Measurements from ENCODE around the gene FAM167B.
A peak's percentile ranks its signal among the peaks of the same experiment; 100 is the strongest.
"Not testable (repeated sequence)": the region's sequence is repeated elsewhere in the genome, so short reads cannot be mapped to it uniquely, and the experiment has no call there.

Gene FAM167B

DNA sequence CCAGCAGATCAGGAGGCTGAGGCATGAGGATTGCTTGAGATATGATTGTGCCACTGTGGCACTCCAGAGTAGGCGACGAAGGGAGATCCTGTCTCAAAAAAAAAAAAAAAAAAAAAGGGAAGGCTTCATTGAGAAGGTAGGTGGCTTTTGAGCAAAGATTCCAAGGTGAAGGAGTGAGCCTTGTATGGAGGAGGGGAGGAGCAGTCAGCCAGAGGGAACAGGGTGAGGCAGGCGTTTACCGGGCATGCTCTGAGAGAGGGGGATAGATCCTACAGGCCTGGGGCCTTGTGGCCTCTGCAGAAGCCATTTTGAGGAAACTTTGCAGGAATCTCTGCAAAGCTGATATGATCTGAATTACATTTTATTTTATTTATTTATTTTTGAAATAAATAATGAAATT, 39.7 kb downstream of the FAM167B start:
- DNase-seq (ENCODE audit: low read depth): no peak
- no peak overlapping the region for H3K4me3 ChIP-seq (ENCODE audit: low read depth, low read length)
- TF ChIP-seq, protein P1, sequence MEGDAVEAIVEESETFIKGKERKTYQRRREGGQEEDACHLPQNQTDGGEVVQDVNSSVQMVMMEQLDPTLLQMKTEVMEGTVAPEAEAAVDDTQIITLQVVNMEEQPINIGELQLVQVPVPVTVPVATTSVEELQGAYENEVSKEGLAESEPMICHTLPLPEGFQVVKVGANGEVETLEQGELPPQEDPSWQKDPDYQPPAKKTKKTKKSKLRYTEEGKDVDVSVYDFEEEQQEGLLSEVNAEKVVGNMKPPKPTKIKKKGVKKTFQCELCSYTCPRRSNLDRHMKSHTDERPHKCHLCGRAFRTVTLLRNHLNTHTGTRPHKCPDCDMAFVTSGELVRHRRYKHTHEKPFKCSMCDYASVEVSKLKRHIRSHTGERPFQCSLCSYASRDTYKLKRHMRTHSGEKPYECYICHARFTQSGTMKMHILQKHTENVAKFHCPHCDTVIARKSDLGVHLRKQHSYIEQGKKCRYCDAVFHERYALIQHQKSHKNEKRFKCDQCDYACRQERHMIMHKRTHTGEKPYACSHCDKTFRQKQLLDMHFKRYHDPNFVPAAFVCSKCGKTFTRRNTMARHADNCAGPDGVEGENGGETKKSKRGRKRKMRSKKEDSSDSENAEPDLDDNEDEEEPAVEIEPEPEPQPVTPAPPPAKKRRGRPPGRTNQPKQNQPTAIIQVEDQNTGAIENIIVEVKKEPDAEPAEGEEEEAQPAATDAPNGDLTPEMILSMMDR (IDR thresholded peaks at IDR 0.05; ENCODE audit: low read depth, low read length): no peak
- TF ChIP-seq MAX (IDR thresholded peaks at IDR 0.05; ENCODE audit: low read depth, low read length) (no peak), POLR2A (IDR thresholded peaks at IDR 0.05; ENCODE audit: extremely low read depth, insufficient read length) (no peak), MYC (IDR thresholded peaks at IDR 0.05; ENCODE audit: low read depth, low read length) (no peak)

DNA sequence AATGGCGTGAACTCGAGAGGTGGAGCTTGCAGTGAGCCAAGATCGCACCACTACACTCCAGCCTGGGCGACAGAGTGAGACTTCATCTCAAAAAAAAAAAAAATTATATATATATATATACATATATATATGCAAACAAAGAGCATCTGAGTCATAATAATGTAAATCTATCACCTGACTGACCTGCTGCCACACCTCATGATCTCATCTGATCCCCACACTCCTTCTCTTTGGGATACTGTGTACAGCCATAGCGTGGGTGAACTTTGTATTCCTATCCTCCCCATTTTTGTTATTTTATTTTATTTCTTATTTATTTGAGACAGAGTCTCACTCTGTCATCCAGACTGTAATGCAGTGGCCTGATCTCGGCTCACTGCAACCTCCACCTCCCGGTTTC, 42.2 kb downstream of the FAM167B start:
- no peak for DNase-seq (ENCODE audit: low read depth)
- TF ChIP-seq, protein P1 (IDR thresholded peaks at IDR 0.05; ENCODE audit: low read depth, low read length): no peak
- TF ChIP-seq MAX (IDR thresholded peaks at IDR 0.05; ENCODE audit: low read depth, low read length) (no peak), MYC (IDR thresholded peaks at IDR 0.05; ENCODE audit: low read depth, low read length) (no peak), POLR2A (IDR thresholded peaks at IDR 0.05; ENCODE audit: extremely low read depth, insufficient read length) (no peak)
- H3K4me3 ChIP-seq (ENCODE audit: low read depth, low read length): no peak overlapping the region

GRCh38 chr1:32291145-32291707, 44.2 kb downstream of the FAM167B start:
- TF ChIP-seq, protein P1 (IDR thresholded peaks at IDR 0.05; ENCODE audit: low read depth, low read length): no peak
- no peak for TF ChIP-seq MAX (IDR thresholded peaks at IDR 0.05; ENCODE audit: low read depth, low read length)
- TF ChIP-seq MYC (IDR thresholded peaks at IDR 0.05; ENCODE audit: low read depth, low read length): no peak
- no peak for TF ChIP-seq POLR2A (IDR thresholded peaks at IDR 0.05; ENCODE audit: extremely low read depth, insufficient read length)
- peak; percentile 24 for DNase-seq (ENCODE audit: low read depth)

GRCh38 chr1:32291708-32292538, 44.9 kb downstream of the FAM167B start, which contains the start of gene HDAC1:
Gene HDAC1 (plus strand): TSS chr1:32292083. CDS start chr1:32292170, 87 bp downstream.
- TF ChIP-seq MYC (IDR thresholded peaks at IDR 0.05; ENCODE audit: low read depth, low read length) (peak; percentile 84), POLR2A (IDR thresholded peaks at IDR 0.05; ENCODE audit: extremely low read depth, insufficient read length) (peak; percentile 80), MAX (IDR thresholded peaks at IDR 0.05; ENCODE audit: low read depth, low read length) (peak; percentile 67; the same call in 1 of the 2 replicates)
- TF ChIP-seq, protein P1 (IDR thresholded peaks at IDR 0.05; ENCODE audit: low read depth, low read length): no peak
- DNase-seq (ENCODE audit: low read depth): peak; percentile 98
- peak within 1 kb of the TSS; percentile 95 for H3K4me3 ChIP-seq (ENCODE audit: low read depth, low read length)

More at GRCh38 chr1:32291145-32291707, 44.2 kb downstream of the FAM167B start:
- H3K4me3 ChIP-seq (ENCODE audit: low read depth, low read length): peak overlapping the region; percentile 60

GRCh38 chr1:32298211-32298610, 51.2 kb downstream of the FAM167B start:
- not testable (repeated sequence) for DNase-seq (ENCODE audit: low read depth); H3K4me3 ChIP-seq (ENCODE audit: low read depth, low read length)
